Stromal cell of bone marrow (primary cell): ENCODE measurements around the gene HDAC10.

Experiments
- DNase-seq: peaks from one replicate; pipeline ENCODE4 v3.0.0-alpha.2; 2012; ENCODE audit warnings: low read depth

HDAC10 gene

GRCh38 chr22:50269970-50270665 is 19.1 kb upstream of the HDAC10 start, which contains the start of gene MAPK11:
MAPK11 (minus strand) TSS chr22:50270380; CDS start chr22:50270292, 88 bp downstream.
- DNase-seq, result no peak

GRCh38 chr22:50269573-50269969 is 18.5 kb upstream of the HDAC10 start:
- no peak for DNase-seq

GRCh38 chr22:50268655-50269113 is 17.6 kb upstream of the HDAC10 start:
- DNase-seq, result no peak

- no peak for DNase-seq
Observed at GRCh38 chr22:50267591-50268390, 16.7 kb upstream of the HDAC10 start.

GRCh38 chr22:50266994-50267393 is 15.9 kb upstream of the HDAC10 start:
- no peak for DNase-seq

GRCh38 chr22:50264946-50265669 is 14.0 kb upstream of the HDAC10 start:
- DNase-seq, result no peak

- DNase-seq, result no peak
Observed at GRCh38 chr22:50264104-50264745, 13.2 kb upstream of the HDAC10 start.

- DNase-seq, result no peak
Observed at GRCh38 chr22:50262973-50263617, 12.0 kb upstream of the HDAC10 start.

GRCh38 chr22:50262460-50262911 is 11.4 kb upstream of the HDAC10 start:
- DNase-seq, result no peak

- DNase-seq, result no peak
Observed at GRCh38 chr22:50261615-50262459, 10.8 kb upstream of the HDAC10 start, which contains the start of gene MAPK12. MAPK12 (minus strand) TSS chr22:50261683; CDS start chr22:50261509, 174 bp downstream.

- no peak for DNase-seq
Observed at GRCh38 chr22:50260801-50261614, 9.9 kb upstream of the HDAC10 start.

GRCh38 chr22:50260434-50260800 is 9.4 kb upstream of the HDAC10 start:
- no peak for DNase-seq

- DNase-seq, result no peak
Observed at GRCh38 chr22:50259302-50259701, 8.2 kb upstream of the HDAC10 start.

- DNase-seq, result no peak
Observed at GRCh38 chr22:50258361-50259292, 7.6 kb upstream of the HDAC10 start.

GRCh38 chr22:50257451-50258360 is 6.6 kb upstream of the HDAC10 start:
- DNase-seq, result no peak

- no peak for DNase-seq
Observed at GRCh38 chr22:50257041-50257440, 6.0 kb upstream of the HDAC10 start.

GRCh38 chr22:50256258-50256862 is 5.3 kb upstream of the HDAC10 start:
- DNase-seq, result no peak
